Stimulated activated CD4-positive, alpha-beta T cell treated with anti-CD3 and anti-CD28 coated beads, Interleukin-4, amount 100 ng/mL, for 48 hours (primary cell): ENCODE measurements around the gene THBS4.

ENCODE experiments used
- DNase-seq, 2 donors: peaks; one replicate each; pipeline ENCODE4 v3.0.0-alpha.2; 2020; ENCODE audit warnings: low read depth in 2 of 2

THBS4 gene

DNA sequence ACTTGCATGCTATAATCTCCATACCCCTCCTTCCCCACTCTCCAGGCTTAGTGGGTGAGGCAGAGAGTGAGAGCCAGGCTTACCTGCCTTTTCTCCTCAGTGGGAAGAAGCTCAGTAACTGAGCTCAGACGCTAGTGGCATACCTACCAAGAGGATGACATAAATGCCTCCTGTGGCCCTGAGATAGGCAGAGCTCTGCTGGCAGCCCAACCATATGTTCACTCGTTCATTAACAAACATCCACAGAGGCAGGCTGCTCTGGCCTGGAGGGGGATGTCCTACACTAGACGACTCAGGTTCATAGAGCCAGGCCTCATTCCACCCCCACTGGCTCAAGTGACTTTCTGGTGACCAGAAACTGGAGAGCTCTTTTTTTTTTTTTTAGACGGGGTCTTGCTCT, 81.3 kb downstream of the THBS4 start:
- DNase-seq: no peak

DNA sequence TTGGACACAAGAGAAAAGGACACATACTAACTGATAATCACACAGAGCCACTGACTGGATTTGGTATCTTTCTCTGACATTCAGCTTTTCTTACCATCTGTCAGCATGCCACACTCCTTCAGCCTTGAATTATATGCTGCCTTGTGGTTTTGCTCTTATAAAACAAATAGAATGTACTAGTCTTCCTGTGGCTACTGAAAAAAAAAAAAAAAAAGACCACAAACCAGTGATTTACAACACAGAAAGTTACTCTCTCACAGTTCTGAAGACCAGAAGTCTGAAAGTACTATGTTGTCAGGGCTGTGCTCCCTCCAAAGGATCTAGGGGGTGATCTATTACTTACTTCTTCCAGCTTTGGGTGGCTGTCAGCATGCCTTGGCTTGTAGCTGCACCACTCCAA, 82.3 kb downstream of the THBS4 start:
- DNase-seq: no peak

DNA sequence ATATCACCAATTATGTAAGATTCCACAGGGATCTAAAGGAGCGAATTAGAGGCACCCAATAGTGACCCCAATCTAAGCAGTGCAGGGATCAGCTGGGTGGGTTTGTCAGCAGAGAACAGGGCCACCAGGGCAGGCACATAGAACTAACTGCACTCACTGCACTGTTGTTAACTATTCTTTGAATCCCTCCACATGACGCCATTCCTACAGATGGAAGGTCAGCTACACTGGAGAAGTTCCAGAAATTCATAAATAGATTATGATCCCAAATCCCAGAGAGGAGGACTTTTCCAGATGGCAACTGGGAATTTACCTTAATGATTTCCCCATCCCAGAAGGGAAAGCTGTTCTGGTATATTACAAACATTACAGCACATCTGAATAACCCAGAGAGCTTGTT, 84.2 kb downstream of the THBS4 start:
- no peak for DNase-seq

DNA sequence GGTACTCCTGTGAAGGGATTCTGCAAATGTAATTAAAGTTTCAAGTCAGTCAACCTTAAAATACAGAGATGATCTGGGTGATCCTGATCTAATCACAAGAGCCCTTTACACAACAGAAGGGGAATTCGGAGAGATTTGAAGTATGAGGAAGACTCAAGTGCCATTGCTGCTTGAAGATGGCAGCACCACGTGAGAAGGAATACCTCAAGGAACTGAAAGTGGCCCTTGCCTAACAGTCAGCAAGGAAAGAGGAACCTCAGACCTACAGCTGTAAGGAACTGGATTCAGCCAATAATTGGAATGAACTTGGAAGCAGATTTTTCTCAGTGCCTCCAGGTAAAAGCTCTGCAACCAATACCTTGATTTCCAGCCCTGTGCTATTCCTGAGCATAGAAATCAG, 87.4 kb downstream of the THBS4 start:
- DNase-seq: no peak

DNA sequence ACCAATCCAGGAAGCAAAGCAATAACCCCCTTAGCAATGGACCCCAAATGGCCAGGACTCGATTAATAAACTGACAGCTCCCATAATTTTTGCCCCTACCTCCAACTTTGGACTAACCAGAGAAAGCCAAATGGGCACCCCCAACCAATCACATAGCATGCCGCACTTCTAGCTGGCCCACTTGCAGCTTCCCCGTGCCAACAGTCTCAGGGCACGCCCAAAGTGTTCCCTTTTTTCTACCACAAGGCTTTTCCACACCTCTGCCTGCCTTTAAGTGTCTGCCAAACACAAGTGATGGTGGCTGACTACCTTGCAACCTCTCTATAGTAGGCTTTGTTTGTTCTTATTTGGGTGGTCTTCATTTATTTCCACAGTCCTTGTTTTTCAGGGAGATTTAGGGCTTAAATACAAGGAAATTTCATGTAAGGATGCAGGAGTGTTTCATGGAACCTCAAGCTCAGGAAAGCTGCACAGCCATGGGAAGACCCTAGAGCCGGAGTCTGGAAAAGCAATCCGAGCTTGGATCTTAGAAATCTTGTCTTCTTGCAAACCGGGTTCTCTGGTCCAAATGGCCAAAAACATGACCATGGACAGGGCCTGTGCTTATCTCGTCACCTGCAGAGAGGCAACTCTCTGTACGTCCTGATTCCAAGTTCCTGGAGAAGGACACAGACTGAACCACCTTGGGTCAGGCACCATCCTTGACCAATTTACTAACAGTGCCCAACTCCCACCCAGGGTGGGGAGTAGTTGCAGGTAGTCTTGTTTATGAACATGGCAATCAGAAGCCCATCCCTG, 89.2 kb downstream of the THBS4 start:
- no peak for DNase-seq

DNA sequence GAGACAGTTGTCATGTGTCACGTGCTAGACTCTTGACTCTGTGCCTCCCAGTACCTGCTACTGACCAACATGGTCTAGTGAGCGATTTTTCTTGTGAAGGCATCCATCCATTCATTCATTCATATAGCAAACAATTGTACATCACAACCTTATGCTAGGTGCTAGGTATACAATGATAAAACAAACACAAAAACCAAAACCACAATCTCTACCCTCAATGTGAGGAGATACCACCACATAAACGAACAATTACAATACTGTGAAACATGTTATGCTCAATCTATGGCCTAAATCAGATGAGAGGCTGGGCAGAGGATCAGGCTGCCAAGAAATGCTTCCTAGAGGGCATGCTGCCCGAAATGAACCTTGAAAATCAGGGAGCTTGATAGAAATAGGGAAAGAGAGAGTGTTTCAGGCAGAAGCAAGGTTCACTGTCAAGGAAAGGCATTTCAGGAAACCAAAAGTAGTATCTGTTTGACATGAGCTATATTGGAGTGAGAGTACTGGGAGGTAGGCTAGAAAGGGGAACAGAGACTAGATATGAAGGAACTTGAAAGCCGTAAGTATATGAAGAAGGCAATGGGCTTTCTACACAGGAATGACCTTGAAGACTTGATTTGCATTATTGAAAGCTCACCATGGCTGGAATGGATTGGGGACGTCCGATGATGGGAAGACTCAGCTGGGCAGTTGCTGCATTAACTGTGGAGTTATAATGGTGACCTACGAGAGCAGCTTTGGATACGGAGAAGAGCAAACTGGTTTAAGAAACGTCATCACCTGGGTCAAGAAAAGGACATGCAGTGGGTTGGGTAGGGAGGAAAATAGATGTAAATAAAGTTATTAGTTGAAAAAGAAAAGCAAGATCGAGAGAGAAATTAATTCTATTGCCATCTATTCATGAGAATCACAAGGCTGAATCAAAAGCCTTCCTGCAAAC, 90.1 kb downstream of the THBS4 start:
- no peak for DNase-seq

DNA sequence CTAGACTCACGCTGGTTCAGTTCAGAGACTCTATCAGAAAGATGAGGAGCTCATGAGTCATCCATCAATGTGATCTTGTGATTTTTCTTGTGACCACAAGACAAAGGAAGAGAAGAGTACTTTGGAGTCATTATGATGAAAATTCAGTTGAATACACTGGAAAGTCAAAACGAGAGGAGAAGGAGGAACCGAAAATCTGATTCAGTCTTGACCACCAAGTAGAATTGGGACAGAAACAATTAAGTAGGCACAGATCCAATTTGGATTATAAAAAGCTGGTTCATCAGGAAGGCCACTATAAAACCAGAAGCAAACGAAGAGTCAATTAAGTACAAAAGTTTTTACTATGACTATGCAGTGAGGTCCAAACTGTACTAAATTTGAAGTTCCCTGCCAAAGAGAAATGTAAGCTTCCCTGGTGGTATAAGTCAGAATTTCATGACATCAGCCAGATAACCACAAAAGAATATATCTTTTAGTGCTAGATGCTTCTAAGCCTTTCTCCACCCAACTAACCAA, 90.9 kb downstream of the THBS4 start:
- DNase-seq: no peak

DNA sequence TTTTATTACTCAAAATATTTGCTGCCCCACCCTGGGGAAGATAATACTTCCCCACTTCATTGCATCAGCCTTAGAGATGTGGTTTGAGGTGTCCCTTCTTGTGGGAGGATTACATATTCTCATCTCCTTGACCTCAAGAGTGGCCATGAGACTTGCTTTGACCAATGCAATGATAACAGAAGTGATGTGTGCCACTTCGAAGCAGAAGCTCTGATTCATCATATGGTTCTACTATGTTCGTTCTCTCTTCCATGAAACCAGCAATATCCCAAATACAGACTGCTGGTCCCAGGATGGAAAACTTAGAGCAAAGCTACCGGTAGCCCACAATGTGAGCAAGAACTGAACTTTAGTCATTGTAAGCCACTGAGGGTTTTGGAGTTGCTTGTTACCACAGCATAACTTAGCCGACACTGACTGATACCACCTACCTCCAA, 92.0 kb downstream of the THBS4 start:
- DNase-seq: no peak

DNA sequence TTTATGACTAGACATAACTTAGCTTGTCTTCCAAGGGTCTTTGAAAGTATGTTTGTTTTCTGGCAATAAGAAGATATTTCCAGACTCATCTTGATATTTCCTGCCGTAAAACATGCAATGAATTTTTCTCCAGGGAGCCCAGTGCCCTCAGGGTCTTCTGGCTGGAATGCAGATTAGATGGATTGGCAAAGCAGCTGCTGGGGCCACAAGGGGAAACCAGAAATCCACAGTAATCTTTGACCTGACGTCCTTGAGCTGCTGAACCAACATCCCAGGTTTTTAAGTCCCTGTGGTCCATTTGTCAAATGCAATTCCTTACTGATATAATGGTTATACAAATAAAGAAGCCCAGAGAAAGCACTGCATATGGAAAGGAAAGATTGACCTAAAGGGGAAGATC, 93.0 kb downstream of the THBS4 start:
- no peak for DNase-seq

DNA sequence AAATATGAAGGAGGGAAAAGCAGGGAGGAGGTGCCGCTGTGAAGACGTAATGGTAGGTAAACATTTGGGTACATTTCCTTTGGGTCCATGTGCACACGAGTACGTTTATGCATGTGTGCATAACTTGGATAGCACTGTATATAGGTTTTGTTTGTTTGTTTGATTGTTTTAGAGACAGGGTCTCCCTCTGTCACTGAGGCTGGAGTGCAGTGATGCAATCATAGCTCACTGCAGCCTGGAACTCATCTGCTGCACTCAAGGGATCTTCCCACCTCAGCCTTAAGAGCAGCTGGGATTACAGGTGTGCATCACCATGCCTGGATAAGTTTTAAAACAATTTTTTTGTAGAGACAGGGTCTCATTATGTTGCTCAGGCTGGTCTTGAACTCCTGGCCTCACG, 94.0 kb downstream of the THBS4 start:
- no peak for DNase-seq
